ENCODE measurements around the gene MORN3.
"Not testable (repeated sequence)": the region's sequence is repeated elsewhere in the genome, so short reads cannot be mapped to it uniquely, and the experiment has no call there.

Gene MORN3

GRCh38 chr12:121702944-121703343 lies 33.5 kb upstream of the MORN3 start:
- Mint-ChIP-seq H3K4me1 (no peaks in the 10 kb centered on the region), H3K36me3 (no peaks in the 10 kb centered on the region), H3K4me3 (no peak overlapping the region), H3K27ac (no peak overlapping the region), H3K27me3 (no peaks in the 10 kb centered on the region), H3K9me3 (peaks cover 3% of the 10 kb centered on the region)
- no peak for ATAC-seq

DNA sequence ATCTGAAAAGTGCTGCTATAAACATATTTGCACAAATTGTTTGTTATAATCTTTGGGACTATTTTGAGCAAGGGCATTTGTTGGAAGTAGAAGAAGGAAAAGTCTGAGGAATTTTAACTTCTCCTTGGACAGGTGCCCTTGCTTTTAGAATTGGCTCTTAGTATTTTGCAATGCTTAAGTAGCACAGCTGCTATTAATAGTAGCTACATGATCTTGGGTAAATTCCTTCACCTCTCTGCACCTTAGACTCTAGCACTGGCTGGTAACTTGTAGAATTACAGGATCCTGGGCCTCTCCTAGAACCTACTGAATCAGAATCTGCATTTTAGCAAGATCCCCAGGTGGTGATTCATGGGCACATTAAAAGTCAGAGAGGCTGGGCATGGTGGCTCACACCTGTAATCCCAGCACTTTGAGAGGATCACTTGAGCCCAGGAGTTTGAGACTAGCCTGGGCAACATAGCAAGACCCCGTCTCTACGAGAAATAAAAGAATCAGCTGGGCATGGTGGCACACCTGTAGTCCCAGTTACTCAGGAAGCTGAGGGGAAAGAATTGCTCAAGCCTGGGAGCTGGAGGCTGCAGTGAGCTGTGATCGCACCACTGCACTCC lies 32.3 kb upstream of the MORN3 start:
- no peak overlapping the region for H3K27ac Mint-ChIP-seq
- no peaks in the 10 kb centered on the region for H3K4me1 Mint-ChIP-seq

DNA sequence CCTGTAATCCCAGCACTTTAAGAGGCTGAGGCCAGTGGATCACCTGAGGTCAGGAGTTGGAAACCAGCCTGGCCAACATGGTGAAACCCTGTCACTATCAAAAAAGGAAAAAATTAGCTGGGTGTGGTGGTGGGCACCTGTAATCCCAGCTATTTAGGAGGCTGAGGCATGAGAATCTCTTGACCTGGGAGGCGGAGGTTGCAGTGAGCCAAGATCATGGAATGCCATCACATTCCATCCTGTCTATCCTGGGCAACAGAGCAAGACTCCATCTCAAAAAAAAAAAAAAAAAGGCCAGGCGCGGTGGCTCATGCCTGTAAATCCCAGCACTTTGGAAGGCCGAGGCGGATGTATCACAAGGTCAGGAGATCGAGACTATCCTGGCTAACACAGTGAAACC lies 28.4 kb upstream of the MORN3 start:
- not testable (repeated sequence) for H3K36me3 Mint-ChIP-seq

More for the DNA sequence above, 32.3 kb upstream of the MORN3 start:
- H3K36me3 Mint-ChIP-seq: no peaks in the 10 kb centered on the region
- no peaks in the 10 kb centered on the region for H3K27me3 Mint-ChIP-seq
- no peak overlapping the region for H3K4me3 Mint-ChIP-seq
- peaks cover 3% of the 10 kb centered on the region for H3K9me3 Mint-ChIP-seq
- ATAC-seq: no peak

DNA sequence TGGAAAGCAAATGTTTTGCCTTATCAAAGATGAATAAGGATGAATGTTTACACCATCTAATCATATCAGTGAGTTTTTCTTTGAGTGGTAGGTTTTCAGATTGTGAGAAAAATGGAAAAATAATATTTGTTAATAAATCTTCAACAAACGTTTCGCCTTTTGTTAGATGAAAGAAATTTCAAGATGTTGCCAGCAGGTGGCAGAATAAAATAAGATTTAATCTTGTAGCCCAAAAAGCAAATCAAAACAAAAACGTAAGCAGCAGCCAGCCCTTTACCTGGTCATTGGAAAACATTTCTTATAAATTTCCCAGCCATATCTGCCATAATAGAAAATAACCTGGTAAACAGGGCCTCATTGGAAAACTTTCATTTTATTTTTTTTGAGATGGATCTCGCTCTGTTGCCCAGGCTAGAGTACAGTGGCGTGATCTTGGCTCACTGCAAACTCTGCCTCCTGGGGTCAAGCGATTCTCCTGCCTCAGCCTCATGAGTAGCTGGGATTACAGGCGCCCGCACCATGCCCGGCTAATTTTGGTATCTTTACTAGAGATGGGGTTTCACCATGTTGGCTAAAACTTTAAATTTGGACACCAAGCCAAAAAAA lies 27.7 kb upstream of the MORN3 start:
- no peaks in the 10 kb centered on the region for H3K4me1 Mint-ChIP-seq
- H3K27ac Mint-ChIP-seq: no peak overlapping the region
- ATAC-seq: no peak

More for the DNA sequence above, 28.4 kb upstream of the MORN3 start:
- not testable (repeated sequence) for H3K4me3 Mint-ChIP-seq, H3K27ac Mint-ChIP-seq, H3K4me1 Mint-ChIP-seq, ATAC-seq, H3K9me3 Mint-ChIP-seq, H3K27me3 Mint-ChIP-seq

GRCh38 chr12:121693155-121693687 lies 23.8 kb upstream of the MORN3 start:
- H3K9me3 Mint-ChIP-seq: no peaks in the 10 kb centered on the region
- H3K27me3 Mint-ChIP-seq: no peaks in the 10 kb centered on the region
- ATAC-seq: no peak
- H3K36me3 Mint-ChIP-seq: no peaks in the 10 kb centered on the region
- no peak overlapping the region for H3K27ac Mint-ChIP-seq
- H3K4me3 Mint-ChIP-seq: no peak overlapping the region
- no peaks in the 10 kb centered on the region for H3K4me1 Mint-ChIP-seq

More for the DNA sequence above, 27.7 kb upstream of the MORN3 start:
- no peaks in the 10 kb centered on the region for H3K9me3 Mint-ChIP-seq
- no peaks in the 10 kb centered on the region for H3K27me3 Mint-ChIP-seq
- no peaks in the 10 kb centered on the region for H3K36me3 Mint-ChIP-seq
- H3K4me3 Mint-ChIP-seq: no peak overlapping the region

GRCh38 chr12:121692744-121693143 lies 23.3 kb upstream of the MORN3 start:
- not testable (repeated sequence) for H3K4me1 Mint-ChIP-seq, H3K36me3 Mint-ChIP-seq, H3K27me3 Mint-ChIP-seq, H3K9me3 Mint-ChIP-seq, H3K4me3 Mint-ChIP-seq, H3K27ac Mint-ChIP-seq, ATAC-seq

GRCh38 chr12:121689430-121689829 lies 20.0 kb upstream of the MORN3 start:
- H3K4me1 Mint-ChIP-seq: peaks cover 15% of the 10 kb centered on the region

GRCh38 chr12:121688966-121689365 lies 19.5 kb upstream of the MORN3 start:
- H3K4me1 Mint-ChIP-seq: peaks cover 15% of the 10 kb centered on the region
- no peak overlapping the region for H3K4me3 Mint-ChIP-seq
- no peaks in the 10 kb centered on the region for H3K36me3 Mint-ChIP-seq
- no peak for ATAC-seq
- H3K27me3 Mint-ChIP-seq: no peaks in the 10 kb centered on the region
- no peak overlapping the region for H3K27ac Mint-ChIP-seq
- no peaks in the 10 kb centered on the region for H3K9me3 Mint-ChIP-seq

More at GRCh38 chr12:121689430-121689829, 20.0 kb upstream of the MORN3 start:
- Mint-ChIP-seq H3K4me3 (no peak overlapping the region), H3K9me3 (no peaks in the 10 kb centered on the region), H3K36me3 (no peaks in the 10 kb centered on the region), H3K27ac (no peak overlapping the region), H3K27me3 (no peaks in the 10 kb centered on the region)
- ATAC-seq: no peak

GRCh38 chr12:121679661-121680197 lies 10.3 kb upstream of the MORN3 start:
- not testable (repeated sequence) for H3K4me3 Mint-ChIP-seq, ATAC-seq, H3K27ac Mint-ChIP-seq

GRCh38 chr12:121678716-121679300 lies 9.4 kb upstream of the MORN3 start:
- H3K9me3 Mint-ChIP-seq: no peaks in the 10 kb centered on the region
- peaks cover under 1% of the 10 kb centered on the region for H3K4me1 Mint-ChIP-seq
- no peaks in the 10 kb centered on the region for H3K27me3 Mint-ChIP-seq
- H3K36me3 Mint-ChIP-seq: no peaks in the 10 kb centered on the region
- ATAC-seq: no peak
- no peak overlapping the region for H3K4me3 Mint-ChIP-seq
- peak overlapping the region; percentile 4 for H3K27ac Mint-ChIP-seq

More at GRCh38 chr12:121679661-121680197, 10.3 kb upstream of the MORN3 start:
- not testable (repeated sequence) for H3K4me1 Mint-ChIP-seq, H3K9me3 Mint-ChIP-seq, H3K36me3 Mint-ChIP-seq, H3K27me3 Mint-ChIP-seq

- no peaks in the 10 kb centered on the region for H3K36me3 Mint-ChIP-seq
- H3K9me3 Mint-ChIP-seq: no peaks in the 10 kb centered on the region
- no peak overlapping the region for H3K4me3 Mint-ChIP-seq
- H3K27ac Mint-ChIP-seq: peak overlapping the region; percentile 32
- H3K4me1 Mint-ChIP-seq: peaks cover 6% of the 10 kb centered on the region
- no peak for ATAC-seq
- H3K27me3 Mint-ChIP-seq: no peaks in the 10 kb centered on the region
Measured at GRCh38 chr12:121678305-121678704, 8.9 kb upstream of the MORN3 start.

- H3K4me1 Mint-ChIP-seq: peaks cover 24% of the 10 kb centered on the region
- no peak for ATAC-seq
Measured at GRCh38 chr12:121676190-121676589, 6.7 kb upstream of the MORN3 start.

GRCh38 chr12:121673013-121673511 lies 3.6 kb upstream of the MORN3 start:
- ATAC-seq: no peak
- H3K4me1 Mint-ChIP-seq: peaks cover 30% of the 10 kb centered on the region
- H3K4me3 Mint-ChIP-seq: peak overlapping the region; percentile 86
- H3K9me3 Mint-ChIP-seq: no peaks in the 10 kb centered on the region
- H3K27ac Mint-ChIP-seq: peak overlapping the region; percentile 90
- no peaks in the 10 kb centered on the region for H3K27me3 Mint-ChIP-seq
- peaks cover 7% of the 10 kb centered on the region for H3K36me3 Mint-ChIP-seq

More at GRCh38 chr12:121676190-121676589, 6.7 kb upstream of the MORN3 start:
- Mint-ChIP-seq H3K36me3 (no peaks in the 10 kb centered on the region), H3K4me3 (no peak overlapping the region), H3K27me3 (no peaks in the 10 kb centered on the region), H3K27ac (peak overlapping the region; percentile 46), H3K9me3 (no peaks in the 10 kb centered on the region)

DNA sequence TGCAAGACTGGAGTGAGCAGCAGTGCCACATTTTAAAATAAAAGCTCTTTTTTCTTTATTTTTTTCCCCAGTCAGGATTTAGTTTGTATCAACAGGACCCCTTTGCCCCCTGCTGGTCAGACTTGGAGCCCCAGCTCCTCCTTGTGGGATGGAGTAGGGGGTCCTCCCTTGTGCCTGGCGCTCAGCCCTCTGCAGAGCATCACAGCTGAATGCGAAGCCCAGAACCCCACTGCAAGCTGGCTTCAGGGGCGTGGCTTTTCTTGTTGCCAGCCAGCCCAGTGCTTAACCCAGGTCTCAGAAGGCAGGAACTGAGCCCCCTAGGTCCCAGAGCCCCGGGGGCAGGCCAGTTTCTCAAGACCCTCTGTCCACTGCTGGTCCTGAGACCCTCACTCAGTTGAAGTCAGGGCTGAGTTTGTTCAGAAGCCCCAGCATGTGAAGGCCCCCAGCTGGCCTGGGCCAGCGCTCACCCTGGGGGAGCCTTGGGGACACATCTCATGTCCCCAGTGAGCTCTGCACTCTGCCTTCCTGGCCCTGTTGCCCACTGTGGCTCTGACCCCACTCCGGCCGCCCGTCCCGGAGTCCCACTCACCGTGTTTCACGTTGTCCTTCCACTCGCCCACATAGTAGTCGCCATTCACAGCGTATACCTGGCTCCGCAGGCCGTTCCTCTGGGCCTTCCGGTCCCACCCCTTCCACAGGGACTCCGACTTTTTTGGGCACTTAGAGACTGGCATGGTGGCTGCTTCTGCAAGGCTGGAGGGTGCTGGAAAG lies 519 bp downstream of the MORN3 start:
- no peak overlapping the region for H3K4me3 Mint-ChIP-seq
- H3K27me3 Mint-ChIP-seq: no peaks in the 10 kb centered on the region
- H3K4me1 Mint-ChIP-seq: peaks cover 60% of the 10 kb centered on the region
- peaks cover 30% of the 10 kb centered on the region for H3K36me3 Mint-ChIP-seq
- H3K27ac Mint-ChIP-seq: no peak overlapping the region
- H3K9me3 Mint-ChIP-seq: no peaks in the 10 kb centered on the region
- ATAC-seq: no peak

GRCh38 chr12:121666829-121667228 lies 2.6 kb downstream of the MORN3 start:
- Mint-ChIP-seq H3K4me3 (peak overlapping the region; percentile 7), H3K36me3 (peaks cover 33% of the 10 kb centered on the region), H3K4me1 (peaks cover 47% of the 10 kb centered on the region), H3K27ac (peak overlapping the region; percentile 51)
- not testable (repeated sequence) for H3K27me3 Mint-ChIP-seq, ATAC-seq, H3K9me3 Mint-ChIP-seq
